HCT116 (cell line): ENCODE data around the gene FBXL2. TPM values are rescaled to one million over a fixed set of nuclear protein-coding genes. Genes with fewer than 3 reads are reported as not detected.

Experiments used
- ATAC-seq: fragments of 200-7000 bp; cut with Tn5 transposase; 2 replicates; pipeline ENCODE4 v1.9.1; 2020; ENCODE audit warnings: mild to moderate bottlenecking, moderate library complexity
- BruUV-seq: library from RNA; stranded (reverse); fragments of 400-500 nt; replicated peaks from 2 replicates; lab custom pipeline; 2021; lab: Mats Ljungman, UMichigan
- CTCF ChIA-PET: fragments of 300-600 bp; sonication (Branson Sonifier 250); formaldehyde crosslinking; loops from one replicate; lab custom pipeline; 2021; ENCODE audit warnings: antibody characterized with exemption; lab: Charles Lee
- POLR2A ChIA-PET: fragments of 300-600, 350-600 bp; sonication (Branson Sonifier 250); formaldehyde crosslinking; loops from one replicate; lab custom pipeline; 2021; ENCODE audit warnings: antibody characterized with exemption; lab: Charles Lee
- RAD21 ChIA-PET, 2 experiments: fragments of 300-600 bp; sonication (Branson Sonifier 250); formaldehyde crosslinking; loops; one replicate each; lab custom pipeline; 2023; ENCODE audit warnings: low total read pairs in 2 of 2; ENCODE audit not compliant: uncharacterized antibody in 2 of 2, unreplicated experiment in 2 of 2, low non-redundant PET in 1 of 2; lab: Charles Lee
- DNase-seq: peaks from one replicate; pipeline ENCODE4 v3.0.0-alpha.2; 2010; ENCODE audit warnings: low read depth, low spot score
- H2AFZ ChIP-seq: fragments of 200-600 bp; shearing (Covaris generic), sonication (generic); 2 replicates; pipeline ENCODE4 v1.6.1; 2017; ENCODE audit warnings: low read depth, mixed run types, mixed read lengths, antibody characterized with exemption, low read length; ENCODE audit not compliant: poor library complexity, severe bottlenecking
- H3K27ac ChIP-seq: 2 replicates; pipeline ENCODE4 v1.5.1; 2012; ENCODE audit warnings: low read depth, low read length
- H3K27me3 ChIP-seq: fragments of 200-600 bp; sonication (generic); 2 replicates; pipeline ENCODE4 v1.6.1; 2016; ENCODE audit warnings: mixed run types, low read length, mixed read lengths; ENCODE audit not compliant: insufficient read depth
- H3K36me3 ChIP-seq, 2 experiments: fragments of 200-500 bp in 1 of 2; fragments of 200-600 bp in 1 of 2; sonication (Bioruptor generic) in 1 of 2; sonication (generic) in 1 of 2; 2 replicates each; pipeline versions ENCODE4 v1.5.1 to v1.6.1; 2014 to 2016; ENCODE audit warnings: low read length in 2 of 2, inconsistent platforms in 1 of 2, mixed read lengths in 1 of 2, mixed run types in 1 of 2; ENCODE audit not compliant: insufficient read depth in 2 of 2, control insufficient read depth in 1 of 2
- H3K4me1 ChIP-seq, 2 experiments: fragments of 200-600 bp in 1 of 2; sonication (generic) in 1 of 2; 2 replicates each; pipeline versions ENCODE4 v1.5.1 to v1.6.1; 2012 to 2017; ENCODE audit warnings: low read length in 2 of 2, inconsistent platforms in 1 of 2, mild to moderate bottlenecking in 1 of 2, mixed read lengths in 1 of 2, mixed run types in 1 of 2, moderate library complexity in 1 of 2; ENCODE audit not compliant: insufficient read depth in 2 of 2, control insufficient read depth in 1 of 2
- H3K4me2 ChIP-seq: fragments of 200-600 bp; sonication (generic); 2 replicates; pipeline ENCODE4 v1.6.1; 2017; ENCODE audit warnings: mixed run types, low read length, mixed read lengths
- H3K4me3 ChIP-seq, 2 experiments: fragments of 200-600 bp in 1 of 2; sonication (generic) in 1 of 2; replicated peaks in 1 of 2; 2 replicates each; pipeline ENCODE4 v1.5.1; 2011 to 2016; ENCODE audit warnings: low read length in 2 of 2, control low read depth in 1 of 2, low read depth in 1 of 2, mild to moderate bottlenecking in 1 of 2, mixed read lengths in 1 of 2, mixed run types in 1 of 2
- H3K79me2 ChIP-seq: fragments of 200-600 bp; sonication (generic); 2 replicates; pipeline ENCODE4 v1.6.1; 2017; ENCODE audit warnings: mild to moderate bottlenecking, mixed run types, low read length, moderate library complexity, mixed read lengths; ENCODE audit not compliant: insufficient read depth
- H3K9ac ChIP-seq: fragments of 200-600 bp; sonication (generic); 2 replicates; pipeline ENCODE4 v1.6.1; 2016; ENCODE audit warnings: low read length, mixed read lengths
- H3K9me2 ChIP-seq: fragments of 200-600 bp; sonication (generic), shearing (Covaris generic); 2 replicates; pipeline ENCODE4 v1.6.1; 2017; ENCODE audit warnings: mixed run types, mild to moderate bottlenecking, moderate library complexity; ENCODE audit not compliant: insufficient read depth
- H3K9me3 ChIP-seq, 2 experiments: fragments of 200-500 bp in 1 of 2; fragments of 200-600 bp in 1 of 2; sonication (Bioruptor generic) in 1 of 2; sonication (generic) in 1 of 2; 2 replicates each; pipeline ENCODE4 v1.6.1; 2014 to 2017; ENCODE audit warnings: low read length in 2 of 2, mixed read lengths in 2 of 2, inconsistent platforms in 1 of 2, low read depth in 1 of 2, mild to moderate bottlenecking in 1 of 2, mixed run types in 1 of 2, moderate library complexity in 1 of 2; ENCODE audit not compliant: control insufficient read depth in 1 of 2, insufficient read depth in 1 of 2
- H4K20me1 ChIP-seq: fragments of 200-600 bp; sonication (generic), shearing (Covaris generic); 2 replicates; pipeline ENCODE4 v1.6.1; 2017; ENCODE audit warnings: mixed run types, mild to moderate bottlenecking, moderate library complexity; ENCODE audit not compliant: insufficient read depth
- EGR1 ChIP-seq: IDR thresholded peaks from 2 replicates; pipeline ENCODE4 v1.6.1; 2012; ENCODE audit warnings: low read depth
- ELF1 ChIP-seq: IDR thresholded peaks from 2 replicates; pipeline ENCODE4 v1.6.1; 2012; ENCODE audit warnings: low read depth, borderline replicate concordance
- EZH2phosphoT487 ChIP-seq: fragments of 200-600 bp; IDR thresholded peaks from 2 replicates; pipeline ENCODE4 v1.6.1; 2018; ENCODE audit warnings: antibody characterized with exemption, borderline replicate concordance
- FOSL1 ChIP-seq: IDR thresholded peaks from 2 replicates; pipeline ENCODE4 v1.6.1; 2012; ENCODE audit warnings: low read depth
- JUND ChIP-seq: IDR thresholded peaks from 2 replicates; pipeline ENCODE4 v1.6.1; 2012
- MAX ChIP-seq: IDR thresholded peaks from 2 replicates; pipeline ENCODE4 v1.6.1; 2012
- RAD21 ChIP-seq: IDR thresholded peaks from 2 replicates; pipeline ENCODE4 v1.6.1; 2012; ENCODE audit warnings: low read depth, mild to moderate bottlenecking
- SIN3A ChIP-seq: IDR thresholded peaks from 2 replicates; pipeline ENCODE4 v1.6.1; 2012; ENCODE audit warnings: low read depth
- SP1 ChIP-seq: IDR thresholded peaks from 2 replicates; pipeline ENCODE4 v1.6.1; 2012; ENCODE audit warnings: low read depth
- SRF ChIP-seq: IDR thresholded peaks from 2 replicates; pipeline ENCODE4 v1.6.1; 2012; ENCODE audit warnings: low read depth
- TCF7L2 ChIP-seq: IDR thresholded peaks from 2 replicates; pipeline ENCODE4 v1.7.0; 2011; ENCODE audit warnings: borderline replicate concordance, inconsistent platforms; ENCODE audit not compliant: insufficient read depth, insufficient read length; ENCODE audit errors: extremely low read depth
- YY1 ChIP-seq: IDR thresholded peaks from 2 replicates; pipeline ENCODE4 v1.6.1; 2011; ENCODE audit warnings: low read length, low read depth, moderate library complexity, mild to moderate bottlenecking; ENCODE audit not compliant: insufficient replicate concordance; ENCODE audit errors: extremely low read depth
- ZBTB33 ChIP-seq: IDR thresholded peaks from 2 replicates; pipeline ENCODE4 v1.6.1; 2011; ENCODE audit warnings: mild to moderate bottlenecking, low read length, moderate library complexity; ENCODE audit not compliant: insufficient replicate concordance; ENCODE audit errors: extremely low read depth
- ZFX ChIP-seq: fragments of 450-650 bp; IDR thresholded peaks from 2 replicates; pipeline ENCODE4 v1.6.1; 2017
- intact Hi-C: fragments of 100-400 bp; cut with micrococcal nuclease; formaldehyde crosslinking; loops from 2 replicates; pipeline ENCODE4 v1.10.0; 2022
- total RNA-seq: library from RNA; stranded (reverse); gene quantifications from one replicate; pipeline ENCODE4 v1.2.1, GENCODE V29; 2021; ENCODE audit not compliant: unreplicated experiment
- TF ChIP-seq, protein P1 (sequence below), 3 experiments: fragments of 200-600 bp in 1 of 3; sonication (generic) in 1 of 3; IDR thresholded peaks in 2 of 3; conservative IDR thresholded peaks in 1 of 3; 2 replicates each; pipeline ENCODE4 v1.5.1; 2012 to 2017; ENCODE audit warnings: low read depth in 2 of 3, low read length in 2 of 3, antibody characterized with exemption in 1 of 3, borderline replicate concordance in 1 of 3, control low read depth in 1 of 3, mild to moderate bottlenecking in 1 of 3, mixed read lengths in 1 of 3, mixed run types in 1 of 3, moderate library complexity in 1 of 3; ENCODE audit not compliant: insufficient read depth in 1 of 3

The FBXL2 gene
- total RNA-seq, 1 experiment from 2014 or later = 12.8 TPM

- no peak for TF ChIP-seq MAX
- TF ChIP-seq EZH2phosphoT487 = no peak
- TF ChIP-seq YY1 = no peak
- no peak for TF ChIP-seq SRF
- TF ChIP-seq ZFX = no peak
- no peak for TF ChIP-seq ELF1
Observed at GRCh38 chr3:33256249-33256648, 21.0 kb upstream of the FBXL2 start (continued).

DNA sequence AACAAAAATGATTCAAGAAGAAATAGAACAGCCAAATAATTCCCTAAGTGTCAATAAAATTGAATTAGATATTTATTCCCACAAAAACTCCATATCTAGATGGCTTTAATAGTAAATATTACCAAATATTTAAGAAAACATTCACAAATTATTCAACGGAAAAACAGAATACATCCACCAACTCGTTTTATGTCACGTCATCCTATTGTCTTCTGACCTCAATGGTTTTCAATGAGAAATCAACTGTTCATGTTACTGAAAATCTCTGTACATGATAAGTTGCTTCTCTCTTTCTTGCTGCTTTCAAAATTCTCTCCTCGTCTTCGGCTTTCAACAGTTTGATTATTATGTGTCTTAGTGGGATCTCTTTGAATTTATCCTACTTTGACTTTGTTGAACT, 17.1 kb upstream of the FBXL2 start:
- TF ChIP-seq ZBTB33 (no peak), SIN3A (no peak), FOSL1 (no peak), SP1 (no peak), MAX (no peak), TCF7L2 (no peak), ELF1 (no peak), JUND (no peak), RAD21 (no peak), YY1 (no peak), EGR1 (no peak), ZFX (no peak)
- TF ChIP-seq, protein P1, sequence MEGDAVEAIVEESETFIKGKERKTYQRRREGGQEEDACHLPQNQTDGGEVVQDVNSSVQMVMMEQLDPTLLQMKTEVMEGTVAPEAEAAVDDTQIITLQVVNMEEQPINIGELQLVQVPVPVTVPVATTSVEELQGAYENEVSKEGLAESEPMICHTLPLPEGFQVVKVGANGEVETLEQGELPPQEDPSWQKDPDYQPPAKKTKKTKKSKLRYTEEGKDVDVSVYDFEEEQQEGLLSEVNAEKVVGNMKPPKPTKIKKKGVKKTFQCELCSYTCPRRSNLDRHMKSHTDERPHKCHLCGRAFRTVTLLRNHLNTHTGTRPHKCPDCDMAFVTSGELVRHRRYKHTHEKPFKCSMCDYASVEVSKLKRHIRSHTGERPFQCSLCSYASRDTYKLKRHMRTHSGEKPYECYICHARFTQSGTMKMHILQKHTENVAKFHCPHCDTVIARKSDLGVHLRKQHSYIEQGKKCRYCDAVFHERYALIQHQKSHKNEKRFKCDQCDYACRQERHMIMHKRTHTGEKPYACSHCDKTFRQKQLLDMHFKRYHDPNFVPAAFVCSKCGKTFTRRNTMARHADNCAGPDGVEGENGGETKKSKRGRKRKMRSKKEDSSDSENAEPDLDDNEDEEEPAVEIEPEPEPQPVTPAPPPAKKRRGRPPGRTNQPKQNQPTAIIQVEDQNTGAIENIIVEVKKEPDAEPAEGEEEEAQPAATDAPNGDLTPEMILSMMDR (IDR thresholded peaks at IDR 0.05 in 2 of 3, conservative IDR thresholded peaks at IDR 0.05 in 1 of 3; ENCODE audit: borderline replicate concordance in 1 of 3, insufficient read depth in 1 of 3, low read depth in 2 of 3, low read length in 2 of 3) = no peak
- ChIA-PET RAD21 (no interaction called here), CTCF (no interaction called here), POLR2A (no interaction called here)
- Histone ChIP-seq H3K36me3 (no peaks in the 10 kb centered on the region), H3K4me3 (no peak overlapping the region), H3K9me2 (no peaks in the 10 kb centered on the region), H3K9me3 (no peaks in the 10 kb centered on the region), H3K4me1 (no peaks in the 10 kb centered on the region), H3K9ac (no peak overlapping the region), H3K27me3 (no peaks in the 10 kb centered on the region), H4K20me1 (no peaks in the 10 kb centered on the region), H2AFZ (no peak overlapping the region), H3K27ac (no peak overlapping the region), H3K4me2 (no peak overlapping the region), H3K79me2 (no peaks in the 10 kb centered on the region)
- ATAC-seq (no peak), DNase-seq (no peak)
- intact Hi-C loops = no loop called here
- BruUV-seq = no TSS peak
